B cell (primary cell): ENCODE measurements around the gene COBL. TPM values are rescaled to one million over a fixed set of nuclear protein-coding genes. Genes with fewer than 3 reads are reported as not detected.

Source experiments
- ATAC-seq: fragments of 200-7000 bp; cut with Tn5 transposase; one replicate; pipeline ENCODE4 v1.10.0; 2021; ENCODE audit warnings: low read depth, mild to moderate bottlenecking, moderate number of reproducible peaks, moderate library complexity
- CTCF ChIA-PET: fragments of 350-600 bp; sonication (Branson Sonifier 250); formaldehyde crosslinking; loops from one replicate; lab custom pipeline; 2021; ENCODE audit warnings: antibody characterized with exemption, inconsistent platforms; lab: Charles Lee
- POLR2A ChIA-PET: fragments of 350-600 bp; sonication (Branson Sonifier 250); formaldehyde crosslinking; loops from one replicate; lab custom pipeline; 2021; ENCODE audit warnings: antibody characterized with exemption; lab: Charles Lee
- DNase-seq: peaks from one replicate; pipeline ENCODE4 v3.0.0; 2013
- H2AFZ ChIP-seq: 2 replicates; pipeline ENCODE4 v1.6.1; 2012; ENCODE audit warnings: mild to moderate bottlenecking, low read depth, low read length; ENCODE audit not compliant: insufficient read depth, poor library complexity, severe bottlenecking
- H3K27ac ChIP-seq, 2 donors: 1 replicate in 1 of 2; 2 replicates in 1 of 2; pipeline ENCODE4 v1.5.1; 2012 to 2013; ENCODE audit warnings: low read length in 2 of 2, mild to moderate bottlenecking in 2 of 2, moderate library complexity in 1 of 2
- H3K27me3 ChIP-seq, 4 experiments: fragments of 200-600 bp in 1 of 4; sonication (generic) in 1 of 4; replicated peaks in 1 of 4; 1 replicate in 2 of 4; 2 replicates in 2 of 4; pipeline versions ENCODE4 v1.6.1 to v1.7.0; 2013 to 2016; ENCODE audit warnings: low read length in 3 of 4, mild to moderate bottlenecking in 2 of 4, mixed read lengths in 1 of 4, moderate library complexity in 1 of 4; ENCODE audit not compliant: insufficient read depth in 4 of 4, control insufficient read depth in 3 of 4; ENCODE audit errors: control extremely low read depth in 1 of 4
- H3K36me3 ChIP-seq, 2 experiments: replicated peaks in 1 of 2; 1 replicate in 1 of 2; 2 replicates in 1 of 2; pipeline versions ENCODE4 v1.6.1 to v1.7.1; 2013; ENCODE audit warnings: low read length in 1 of 2; ENCODE audit not compliant: insufficient read depth in 2 of 2, control insufficient read depth in 1 of 2; ENCODE audit errors: control extremely low read depth in 1 of 2, extremely low read depth in 1 of 2
- H3K4me1 ChIP-seq, 2 donors: fragments of 200-600 bp in 1 of 2; sonication (generic) in 1 of 2; 1 replicate in 1 of 2; 2 replicates in 1 of 2; pipeline versions ENCODE4 v1.5.1 to v1.6.1; 2013 to 2017; ENCODE audit warnings: low read length in 2 of 2; ENCODE audit not compliant: control insufficient read depth in 2 of 2, insufficient read depth in 2 of 2
- H3K4me2 ChIP-seq: replicated peaks from 2 replicates; pipeline ENCODE3; 2012; ENCODE audit warnings: mild to moderate bottlenecking, low read depth, low read length; ENCODE audit not compliant: poor library complexity, severe bottlenecking
- H3K4me3 ChIP-seq, 5 experiments: fragments of 200-600 bp in 1 of 5; sonication (generic) in 1 of 5; 1 replicate in 3 of 5; 2 replicates in 2 of 5; pipeline versions ENCODE4 v1.5.1 to v1.7.0; 2011 to 2016; ENCODE audit warnings: low read length in 4 of 5, mild to moderate bottlenecking in 4 of 5, low read depth in 2 of 5, control low read depth in 1 of 5, moderate library complexity in 1 of 5; ENCODE audit not compliant: insufficient read depth in 1 of 5; ENCODE audit errors: control extremely low read depth in 1 of 5, extremely low read depth in 1 of 5
- H3K79me2 ChIP-seq: fragments of 200-600 bp; sonication (generic); one replicate; pipeline ENCODE4 v1.6.0; 2016; ENCODE audit warnings: low read length; ENCODE audit not compliant: control insufficient read depth, insufficient read depth
- H3K9ac ChIP-seq: fragments of 200-600 bp; sonication (generic); 2 replicates; pipeline ENCODE4 v1.6.1; 2017; ENCODE audit warnings: mild to moderate bottlenecking, low read length, moderate library complexity
- H3K9me3 ChIP-seq, 3 donors: one replicate each; pipeline versions ENCODE4 v1.6.1 to v1.7.1; 2013; ENCODE audit warnings: low read length in 2 of 3; ENCODE audit not compliant: control insufficient read depth in 2 of 3, insufficient read depth in 1 of 3; ENCODE audit errors: control extremely low read depth in 1 of 3
- H4K20me1 ChIP-seq: 2 replicates; pipeline ENCODE4 v1.6.0; 2012; ENCODE audit warnings: mild to moderate bottlenecking, low read length; ENCODE audit not compliant: insufficient read depth, control insufficient read depth, poor library complexity, severe bottlenecking
- H3K27ac Mint-ChIP-seq: one replicate; pipeline ENCODE4 v1.8.0; 2021; ENCODE audit warnings: mixed read lengths
- H3K27me3 Mint-ChIP-seq: one replicate; pipeline ENCODE4 v1.8.0; 2021; ENCODE audit warnings: mixed read lengths
- H3K4me1 Mint-ChIP-seq: one replicate; pipeline ENCODE4 v1.8.0; 2021; ENCODE audit warnings: mixed read lengths
- H3K4me3 Mint-ChIP-seq: one replicate; pipeline ENCODE4 v1.8.0; 2021; ENCODE audit warnings: mixed read lengths
- H3K9me3 Mint-ChIP-seq: one replicate; pipeline ENCODE4 v1.8.0; 2022; ENCODE audit warnings: mixed read lengths; ENCODE audit not compliant: insufficient read depth
- EZH2 ChIP-seq: IDR thresholded peaks from 2 replicates; pipeline ENCODE4 v1.6.1; 2012; ENCODE audit warnings: borderline replicate concordance, low read depth, mild to moderate bottlenecking, moderate library complexity, low read length; ENCODE audit not compliant: insufficient read depth, poor library complexity, severe bottlenecking
- WGBS: methylation state at CpG from one replicate; pipeline ENCODE4 v1.1.5; 2013; ENCODE audit warnings: missing lambda C conversion rate; ENCODE audit not compliant: insufficient coverage; 5-methylcytosine and 5-hydroxymethylcytosine counted together
- intact Hi-C: fragments of 100-400 bp; cut with micrococcal nuclease; formaldehyde crosslinking; loops from one replicate; pipeline ENCODE4 v1.10.0; 2022
- polyA plus RNA-seq: library from polyadenylated mRNA; depleted of rRNA; stranded (reverse); fragments of >200 nt; gene quantifications from 2 replicates; pipeline ENCODE4 v1.2.3, GENCODE V29; 2012
- total RNA-seq, 2 donors: library from RNA; stranded (reverse); fragments of 120-200 nt in 1 of 2; gene quantifications; 1 replicate in 1 of 2; 2 replicates in 1 of 2; pipeline versions ENCODE4 v1.2.3 to v1.2.4, GENCODE V29; 2013 to 2022
- TF ChIP-seq, protein P1 (sequence below): fragments of 200-600 bp; IDR thresholded peaks from one replicate; pipeline ENCODE4 v1.8.0; 2022; ENCODE audit warnings: antibody characterized with exemption, mild to moderate bottlenecking

COBL gene
- total and polyA plus RNA-seq, 2 donors (not counting 1 experiment from before 2014, with no cell fraction given) = not detected

DNA sequence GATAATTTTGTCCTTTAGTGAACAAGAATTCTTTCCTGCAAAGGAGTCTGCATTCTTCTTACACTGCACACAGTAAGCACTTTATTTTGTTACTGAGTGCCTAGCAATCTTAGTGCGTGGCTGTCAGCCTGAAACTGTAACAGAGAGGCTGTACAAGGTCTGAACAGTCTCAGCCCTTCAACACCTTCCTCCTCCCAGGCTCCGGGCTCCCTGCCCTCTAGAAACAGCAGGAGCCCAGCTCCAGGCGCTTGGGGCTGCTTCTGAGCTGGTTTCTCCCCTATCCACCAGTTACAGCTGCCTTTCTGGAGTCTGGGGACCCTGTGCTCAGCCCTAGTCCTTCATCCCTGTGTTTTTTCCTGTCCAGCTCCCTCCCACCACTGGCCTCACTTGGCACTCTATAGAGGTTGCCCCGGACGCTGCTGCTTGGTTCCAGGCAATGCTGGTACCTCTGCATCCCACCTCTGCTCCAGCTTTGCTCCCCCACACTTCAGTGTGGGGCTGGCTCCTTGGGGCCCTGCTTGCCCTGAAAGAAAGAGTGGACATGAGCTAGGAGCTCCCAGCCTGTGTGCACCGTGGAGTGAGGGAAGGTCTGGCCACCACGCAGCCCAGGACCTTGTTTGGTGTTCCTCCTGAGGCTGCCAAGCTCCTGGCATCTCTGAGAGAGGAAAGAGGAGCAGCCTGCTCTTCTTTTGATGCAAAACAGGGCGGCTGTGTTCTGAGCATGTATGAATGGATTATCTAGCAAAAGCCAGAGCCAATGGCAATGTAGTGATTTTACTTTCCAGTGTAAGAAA is 282.7 kb downstream of the COBL start:
- H3K9me3 Mint-ChIP-seq = no peaks in the 10 kb centered on the region
- H3K27ac Mint-ChIP-seq = no peak overlapping the region
- no peaks in the 10 kb centered on the region for H3K4me1 Mint-ChIP-seq
- no peaks in the 10 kb centered on the region for H3K27me3 ChIP-seq
- DNase-seq (no peak), ATAC-seq (no peak)
- TF ChIP-seq EZH2 = no peak
- TF ChIP-seq, protein P1, sequence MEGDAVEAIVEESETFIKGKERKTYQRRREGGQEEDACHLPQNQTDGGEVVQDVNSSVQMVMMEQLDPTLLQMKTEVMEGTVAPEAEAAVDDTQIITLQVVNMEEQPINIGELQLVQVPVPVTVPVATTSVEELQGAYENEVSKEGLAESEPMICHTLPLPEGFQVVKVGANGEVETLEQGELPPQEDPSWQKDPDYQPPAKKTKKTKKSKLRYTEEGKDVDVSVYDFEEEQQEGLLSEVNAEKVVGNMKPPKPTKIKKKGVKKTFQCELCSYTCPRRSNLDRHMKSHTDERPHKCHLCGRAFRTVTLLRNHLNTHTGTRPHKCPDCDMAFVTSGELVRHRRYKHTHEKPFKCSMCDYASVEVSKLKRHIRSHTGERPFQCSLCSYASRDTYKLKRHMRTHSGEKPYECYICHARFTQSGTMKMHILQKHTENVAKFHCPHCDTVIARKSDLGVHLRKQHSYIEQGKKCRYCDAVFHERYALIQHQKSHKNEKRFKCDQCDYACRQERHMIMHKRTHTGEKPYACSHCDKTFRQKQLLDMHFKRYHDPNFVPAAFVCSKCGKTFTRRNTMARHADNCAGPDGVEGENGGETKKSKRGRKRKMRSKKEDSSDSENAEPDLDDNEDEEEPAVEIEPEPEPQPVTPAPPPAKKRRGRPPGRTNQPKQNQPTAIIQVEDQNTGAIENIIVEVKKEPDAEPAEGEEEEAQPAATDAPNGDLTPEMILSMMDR = no peak
- no peak overlapping the region for H3K4me3 ChIP-seq
- no peaks in the 10 kb centered on the region for H3K79me2 ChIP-seq
- ChIA-PET CTCF (no interaction called here), POLR2A (no interaction called here)
- H3K4me2 ChIP-seq = no peak overlapping the region
- H3K27ac ChIP-seq = no peak overlapping the region
- WGBS = 78% methylated on average over 7 of the region's 8 CpGs
- no peak overlapping the region for H2AFZ ChIP-seq
- H3K9ac ChIP-seq = no peak overlapping the region
- H3K36me3 ChIP-seq = no peaks in the 10 kb centered on the region
- H3K4me3 Mint-ChIP-seq = no peak overlapping the region
- H3K9me3 ChIP-seq = no peaks in the 10 kb centered on the region
- intact Hi-C loops = no loop called here
- peaks cover 4% of the 10 kb centered on the region for H3K27me3 Mint-ChIP-seq
- H3K4me1 ChIP-seq = no peaks in the 10 kb centered on the region
- no peaks in the 10 kb centered on the region for H4K20me1 ChIP-seq

DNA sequence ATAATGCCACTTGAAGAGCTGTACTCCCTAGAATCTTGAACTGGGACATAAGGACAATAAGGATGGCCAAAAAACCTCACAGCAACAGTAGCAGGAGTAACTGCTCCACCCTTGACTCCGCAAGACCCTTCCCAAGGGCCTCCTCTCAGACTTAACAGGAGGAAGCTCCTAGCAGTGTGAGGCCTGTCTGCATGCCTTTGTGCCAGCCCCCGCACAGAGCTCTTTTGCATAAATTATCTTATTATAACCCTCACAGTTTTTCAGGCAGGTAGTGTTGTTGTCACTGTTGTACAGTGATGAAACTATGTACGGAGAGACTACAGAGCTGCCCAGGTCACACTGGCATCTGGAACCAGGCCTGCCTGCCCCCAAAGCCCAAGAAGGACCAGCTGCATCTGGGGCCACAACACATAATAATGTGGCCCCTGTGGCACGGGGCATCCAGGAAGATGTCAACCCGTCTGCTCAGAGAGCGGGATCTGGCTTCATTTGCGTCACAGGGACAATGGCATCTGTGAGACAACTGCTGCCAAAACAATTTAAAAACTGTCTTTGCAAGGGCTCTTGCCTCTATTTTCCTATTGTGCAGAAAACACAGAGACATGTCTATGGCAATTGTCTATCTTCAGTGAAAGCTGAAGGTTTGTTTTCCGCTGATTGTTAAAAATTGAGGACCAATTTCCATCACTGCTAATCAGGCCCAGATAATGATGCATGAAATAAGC is 284.7 kb downstream of the COBL start:
- no peaks in the 10 kb centered on the region for H3K9me3 Mint-ChIP-seq
- Histone ChIP-seq H3K4me1 (no peaks in the 10 kb centered on the region), H4K20me1 (no peaks in the 10 kb centered on the region), H3K36me3 (no peaks in the 10 kb centered on the region), H2AFZ (no peak overlapping the region), H3K4me3 (no peak overlapping the region), H3K27me3 (no peaks in the 10 kb centered on the region), H3K79me2 (no peaks in the 10 kb centered on the region), H3K4me2 (no peak overlapping the region), H3K9ac (no peak overlapping the region), H3K27ac (no peak overlapping the region), H3K9me3 (no peaks in the 10 kb centered on the region)
- no peaks in the 10 kb centered on the region for H3K4me1 Mint-ChIP-seq
- no peak overlapping the region for H3K4me3 Mint-ChIP-seq
- no peaks in the 10 kb centered on the region for H3K27me3 Mint-ChIP-seq
- no peak for ATAC-seq
- no peak overlapping the region for H3K27ac Mint-ChIP-seq
- TF ChIP-seq EZH2 = no peak
- TF ChIP-seq, protein P1 = no peak
- WGBS = 98% methylated on average over 5 of the region's 8 CpGs
- DNase-seq = no peak
- intact Hi-C loops = no loop called here
- POLR2A ChIA-PET = no interaction called here
- CTCF ChIA-PET = no interaction called here
